CD4-positive, CD25-positive, alpha-beta regulatory T cell (primary cell): Measurements from ENCODE around the gene TRIM9. TPM values are rescaled to one million over a fixed set of nuclear protein-coding genes. Genes with fewer than 3 reads are reported as not detected.

Source experiments
- ATAC-seq, 2 donors: fragments of 150-1000 bp; cut with Tn5 transposase; one replicate each; pipeline ENCODE4 v1.10.0; 2021; ENCODE audit warnings: low read depth in 2 of 2, moderate number of reproducible peaks in 2 of 2, moderate library complexity in 1 of 2
- DNase-seq, 3 donors: peaks; one replicate each; pipeline versions ENCODE4 v3.0.0 to v3.0.0-alpha.2; 2012 to 2022; ENCODE audit warnings: mixed read lengths in 1 of 3
- H3K27ac ChIP-seq: one replicate; pipeline ENCODE4 v1.7.0; 2013; ENCODE audit warnings: mild to moderate bottlenecking, low read length; ENCODE audit not compliant: insufficient read depth, poor library complexity, severe bottlenecking
- H3K27me3 ChIP-seq: one replicate; pipeline ENCODE4 v1.7.0; 2013; ENCODE audit warnings: low read length; ENCODE audit not compliant: control insufficient read depth, insufficient read depth
- H3K36me3 ChIP-seq: one replicate; pipeline ENCODE4 v1.7.0; 2013; ENCODE audit warnings: mild to moderate bottlenecking, low read length, moderate library complexity; ENCODE audit not compliant: control insufficient read depth, insufficient read depth
- H3K4me1 ChIP-seq: 2 replicates; pipeline ENCODE4 v1.7.0; 2013; ENCODE audit warnings: mild to moderate bottlenecking, low read length; ENCODE audit not compliant: insufficient read depth, control insufficient read depth, poor library complexity, severe bottlenecking
- H3K4me3 ChIP-seq: one replicate; pipeline ENCODE4 v1.7.0; 2013; ENCODE audit warnings: low read depth, mild to moderate bottlenecking, low read length, moderate library complexity
- H3K9me3 ChIP-seq, 2 experiments: 1 replicate in 1 of 2; 2 replicates in 1 of 2; pipeline ENCODE4 v1.7.0; 2013; ENCODE audit warnings: low read length in 2 of 2, mild to moderate bottlenecking in 1 of 2, moderate library complexity in 1 of 2; ENCODE audit not compliant: control insufficient read depth in 2 of 2
- H3K27ac Mint-ChIP-seq, 3 donors: one replicate each; pipeline ENCODE4 v1.8.0; 2020 to 2022; ENCODE audit warnings: mild to moderate bottlenecking in 3 of 3, mixed read lengths in 3 of 3, moderate library complexity in 2 of 3
- H3K27me3 Mint-ChIP-seq: one replicate; pipeline ENCODE4 v1.8.0; 2022; ENCODE audit warnings: mild to moderate bottlenecking, mixed read lengths
- H3K36me3 Mint-ChIP-seq: one replicate; pipeline ENCODE4 v1.8.0; 2020; ENCODE audit warnings: mixed read lengths
- H3K4me1 Mint-ChIP-seq, 4 donors: one replicate each; pipeline ENCODE4 v1.8.0; 2020 to 2022; ENCODE audit warnings: mixed read lengths in 4 of 4, mild to moderate bottlenecking in 1 of 4
- H3K4me3 Mint-ChIP-seq, 4 donors: one replicate each; pipeline ENCODE4 v1.8.0; 2020 to 2022; ENCODE audit warnings: mild to moderate bottlenecking in 4 of 4, mixed read lengths in 4 of 4, moderate library complexity in 3 of 4
- H3K9me3 Mint-ChIP-seq, 7 donors: one replicate each; pipeline ENCODE4 v1.8.0; 2020 to 2022; ENCODE audit warnings: mixed read lengths in 7 of 7, mild to moderate bottlenecking in 3 of 7, moderate library complexity in 2 of 7
- polyA plus RNA-seq, 4 donors: library from polyadenylated mRNA; unstranded; fragments of 300-500 nt; fragmentation: Illumina TruSeq; gene quantifications; one replicate each; pipeline ENCODE4 v1.2.3, GENCODE V29; 2021
- total RNA-seq: library from RNA; stranded (reverse); gene quantifications from one replicate; pipeline ENCODE4 v1.2.3, GENCODE V29; 2022

TRIM9 gene
- total and polyA plus RNA-seq, 5 donors from 2014 or later, result 0.11 to 0.52 (median 0.15) TPM; not detected in 1

DNA sequence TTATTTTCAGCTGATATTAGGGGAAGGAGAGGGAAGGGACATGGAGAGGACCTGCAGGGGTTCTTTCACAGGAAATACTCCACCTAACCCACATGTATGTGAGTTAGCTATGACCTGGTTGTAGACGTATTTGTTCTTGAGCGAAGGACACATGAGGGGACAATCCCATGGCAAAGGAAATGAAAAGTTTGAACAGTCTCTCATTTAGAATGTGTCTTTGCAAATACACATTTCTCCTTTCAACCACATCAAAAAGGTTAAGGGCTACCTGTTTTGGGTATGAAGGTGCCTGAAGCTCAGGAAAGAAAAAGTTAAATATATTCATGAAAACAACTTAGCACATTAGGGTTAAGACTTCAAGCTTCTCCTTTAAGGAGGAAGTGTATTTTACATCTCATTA is 158.0 kb downstream of the TRIM9 start:
- Mint-ChIP-seq H3K9me3 (peaks cover 0 to 3% (median 0%) of the 10 kb centered on the region in 7 donors), H3K27ac (no peak overlapping the region), H3K4me3 (no peak overlapping the region), H3K27me3 (peaks cover 43% of the 10 kb centered on the region), H3K4me1 (peaks cover 0 to 4% (median 0%) of the 10 kb centered on the region in 4 donors), H3K36me3 (no peaks in the 10 kb centered on the region)
- H3K4me3 ChIP-seq, result no peak overlapping the region
- ATAC-seq (no peak), DNase-seq (no peak)
- H3K27ac ChIP-seq, result no peak overlapping the region
- H3K9me3 ChIP-seq, result no peaks in the 10 kb centered on the region
- H3K4me1 ChIP-seq, result no peaks in the 10 kb centered on the region
- H3K27me3 ChIP-seq, result peaks cover 18% of the 10 kb centered on the region
- H3K36me3 ChIP-seq, result no peaks in the 10 kb centered on the region

DNA sequence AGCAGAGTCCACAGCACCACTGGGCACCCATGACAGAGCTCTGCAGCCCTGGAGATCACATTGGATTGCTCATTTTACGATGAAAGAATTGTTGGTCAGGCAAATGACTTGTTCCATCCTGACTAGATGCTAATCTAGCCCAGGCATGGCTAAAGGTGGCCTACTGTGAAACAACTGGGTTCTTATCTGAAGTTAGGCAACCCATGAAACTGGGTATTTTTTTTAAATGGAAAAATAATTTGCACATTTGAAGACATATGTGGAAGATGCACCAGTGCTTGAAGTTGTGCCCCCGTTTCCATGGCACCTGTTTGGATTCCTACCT is 158.9 kb downstream of the TRIM9 start:
- Mint-ChIP-seq H3K9me3 (peaks cover 0 to 3% (median 0%) of the 10 kb centered on the region in 7 donors), H3K27me3 (peaks cover 34% of the 10 kb centered on the region), H3K27ac (no peak overlapping the region), H3K4me1 (peaks cover 0 to 4% (median 0%) of the 10 kb centered on the region in 4 donors), H3K4me3 (no peak overlapping the region), H3K36me3 (no peaks in the 10 kb centered on the region)
- no peak for ATAC-seq
- H3K27ac ChIP-seq, result no peak overlapping the region
- no peak for DNase-seq
- no peaks in the 10 kb centered on the region for H3K36me3 ChIP-seq
- no peaks in the 10 kb centered on the region for H3K9me3 ChIP-seq
- H3K27me3 ChIP-seq, result peaks cover 18% of the 10 kb centered on the region
- no peak overlapping the region for H3K4me3 ChIP-seq
- no peaks in the 10 kb centered on the region for H3K4me1 ChIP-seq

DNA sequence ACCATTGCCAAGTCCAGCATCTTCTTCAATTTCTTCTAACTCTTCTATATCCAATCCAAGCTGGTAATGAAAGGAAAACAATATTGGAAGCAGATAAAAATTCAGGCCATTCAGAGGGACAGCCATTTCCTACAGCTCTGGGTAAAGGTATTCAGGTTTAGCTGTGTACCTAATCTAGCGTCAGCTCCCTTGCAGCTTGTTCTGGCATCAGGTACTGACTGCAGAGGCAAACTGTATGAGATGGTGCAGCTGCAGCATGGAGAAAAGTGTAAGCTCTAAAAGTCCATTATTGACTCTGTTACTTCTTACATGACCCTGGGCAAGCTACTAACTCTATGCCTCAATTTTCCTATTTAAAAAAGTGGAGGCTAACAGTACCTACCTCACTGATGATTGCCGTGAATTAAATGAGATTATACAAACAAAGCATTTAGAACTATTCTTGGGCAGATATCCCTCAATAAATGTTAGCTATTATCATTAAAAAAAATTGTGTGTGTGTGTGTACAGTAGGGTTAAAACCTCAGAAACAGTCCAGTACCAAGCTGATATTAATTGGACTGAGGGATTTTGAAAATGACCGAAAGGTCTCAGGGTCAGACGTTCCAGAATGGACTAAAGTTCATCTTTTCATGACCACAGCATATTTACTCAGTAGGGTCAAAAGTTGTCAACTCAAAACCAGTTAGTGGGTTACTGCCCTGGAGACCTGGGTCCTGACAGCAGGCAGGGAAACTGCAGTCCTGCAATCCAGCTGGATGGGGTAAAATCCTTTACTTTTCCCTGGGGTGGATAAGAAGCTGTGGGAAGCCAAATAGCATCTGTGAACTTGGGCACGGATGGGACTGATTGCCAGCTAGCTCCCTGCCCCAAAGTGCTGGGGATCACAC is 159.5 kb downstream of the TRIM9 start:
- Histone ChIP-seq H3K4me1 (no peaks in the 10 kb centered on the region), H3K27ac (no peak overlapping the region), H3K9me3 (no peaks in the 10 kb centered on the region), H3K4me3 (no peak overlapping the region), H3K36me3 (no peaks in the 10 kb centered on the region), H3K27me3 (peaks cover 21% of the 10 kb centered on the region)
- no peaks in the 10 kb centered on the region for H3K36me3 Mint-ChIP-seq
- no peak overlapping the region for H3K4me3 Mint-ChIP-seq
- H3K27me3 Mint-ChIP-seq, result peaks cover 34% of the 10 kb centered on the region
- H3K4me1 Mint-ChIP-seq, result peaks cover 0 to 4% (median 0%) of the 10 kb centered on the region in 4 donors
- ATAC-seq (no peak), DNase-seq (no peak)
- H3K9me3 Mint-ChIP-seq, result peaks cover 0 to 2% (median 0%) of the 10 kb centered on the region in 7 donors
- H3K27ac Mint-ChIP-seq, result no peak overlapping the region

DNA sequence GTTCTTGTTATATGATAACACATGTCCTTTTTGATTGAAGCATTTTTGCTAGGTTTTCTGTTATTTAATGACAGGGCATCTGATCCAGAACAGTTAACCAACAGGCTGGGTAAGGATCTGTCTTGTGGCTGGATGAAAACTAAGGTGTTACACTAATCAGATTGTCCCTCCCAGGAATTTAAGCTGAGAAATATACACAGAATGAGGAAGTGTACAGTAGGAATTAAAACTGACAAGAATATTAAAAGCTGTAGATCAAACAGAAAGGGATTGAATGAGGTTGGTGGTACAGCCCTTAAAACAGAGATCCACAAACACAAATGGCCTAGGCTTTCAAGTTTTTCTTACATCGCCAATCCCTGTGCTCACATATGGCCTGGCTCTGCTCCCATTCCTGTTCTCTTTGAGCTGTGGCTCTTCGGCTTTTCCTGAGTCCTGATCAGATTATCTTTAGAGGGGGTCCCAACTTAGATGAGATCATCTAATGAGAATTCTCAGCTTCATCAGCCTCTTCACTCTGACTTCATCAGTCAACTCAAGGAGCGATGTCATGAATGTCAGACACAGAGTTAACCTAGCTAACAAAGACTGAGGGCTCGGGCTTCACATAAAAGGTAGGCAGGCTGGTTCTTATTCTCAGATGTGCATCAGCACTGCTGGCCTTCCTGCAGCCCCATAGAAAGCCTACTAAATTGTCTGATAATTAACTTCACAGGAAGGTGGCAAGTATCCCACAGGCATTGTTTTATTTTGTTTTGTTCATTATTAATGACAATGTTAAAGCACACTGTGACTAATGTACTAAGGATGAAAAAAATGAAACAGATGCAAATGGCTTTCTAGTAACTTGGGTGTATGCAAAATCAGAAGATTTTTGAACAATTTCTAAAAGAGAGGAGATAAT is 162.1 kb downstream of the TRIM9 start:
- Histone ChIP-seq H3K27ac (no peak overlapping the region), H3K4me3 (no peak overlapping the region), H3K9me3 (no peaks in the 10 kb centered on the region), H3K36me3 (no peaks in the 10 kb centered on the region), H3K4me1 (no peaks in the 10 kb centered on the region), H3K27me3 (peaks cover 24% of the 10 kb centered on the region)
- Mint-ChIP-seq H3K4me3 (no peak overlapping the region), H3K4me1 (peaks cover 0 to 4% (median 0%) of the 10 kb centered on the region in 4 donors), H3K9me3 (peaks cover 0 to 2% (median 0%) of the 10 kb centered on the region in 7 donors), H3K27ac (no peak overlapping the region), H3K27me3 (peaks cover 35% of the 10 kb centered on the region), H3K36me3 (no peaks in the 10 kb centered on the region)
- no peak for ATAC-seq
- DNase-seq, result no peak

DNA sequence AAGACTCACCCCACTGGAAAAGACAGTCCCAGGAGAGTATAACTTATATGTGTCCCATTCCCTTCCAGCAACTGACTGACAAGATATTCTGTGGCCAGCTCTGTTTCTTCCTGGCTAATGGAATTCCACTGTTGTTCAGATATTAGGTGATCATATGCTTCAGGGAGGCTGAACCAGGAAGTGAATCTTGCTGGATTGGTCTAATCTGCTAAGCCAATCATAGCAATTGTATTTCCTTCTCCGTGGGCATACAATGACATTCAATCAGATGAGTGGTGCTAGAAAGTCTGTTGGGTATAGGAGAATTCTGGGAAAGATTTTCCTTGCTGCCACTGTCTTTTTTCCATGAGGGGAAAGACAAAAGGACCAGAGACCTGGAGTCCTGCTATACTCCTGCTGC is 162.7 kb downstream of the TRIM9 start:
- H3K36me3 Mint-ChIP-seq, result no peaks in the 10 kb centered on the region
- H3K4me1 ChIP-seq, result no peaks in the 10 kb centered on the region
- DNase-seq (no peak), ATAC-seq (no peak)
- H3K36me3 ChIP-seq, result no peaks in the 10 kb centered on the region
- H3K27ac Mint-ChIP-seq, result no peak overlapping the region
- peaks cover 28% of the 10 kb centered on the region for H3K27me3 Mint-ChIP-seq
- H3K9me3 ChIP-seq, result no peaks in the 10 kb centered on the region
- peaks cover 0 to 2% (median 0%) of the 10 kb centered on the region in 7 donors for H3K9me3 Mint-ChIP-seq
- H3K27me3 ChIP-seq, result peaks cover 24% of the 10 kb centered on the region
- peaks cover 0 to 4% (median 0%) of the 10 kb centered on the region in 4 donors for H3K4me1 Mint-ChIP-seq
- no peak overlapping the region for H3K4me3 ChIP-seq
- no peak overlapping the region for H3K27ac ChIP-seq
- H3K4me3 Mint-ChIP-seq, result no peak overlapping the region

DNA sequence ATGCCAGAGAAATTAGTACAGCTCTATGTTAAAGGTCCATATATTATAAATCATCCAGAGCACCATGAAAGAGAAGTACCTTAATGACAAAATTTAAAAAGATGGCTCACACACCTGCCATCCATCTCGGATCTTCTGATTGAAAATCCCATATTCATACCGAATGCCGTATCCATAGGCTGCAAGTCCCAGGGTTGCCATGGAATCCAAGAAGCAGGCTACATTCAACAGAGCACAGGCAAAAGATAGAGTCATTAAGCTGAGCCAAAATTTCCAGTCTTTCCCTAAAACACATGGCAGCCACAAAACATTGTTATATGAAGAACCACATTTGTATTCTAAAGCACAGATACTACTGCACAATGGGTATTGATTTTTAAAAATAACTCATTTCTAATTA is 163.3 kb downstream of the TRIM9 start:
- H3K27me3 Mint-ChIP-seq, result peaks cover 25% of the 10 kb centered on the region
- peaks cover 24% of the 10 kb centered on the region for H3K27me3 ChIP-seq
- H3K27ac ChIP-seq, result no peak overlapping the region

DNA sequence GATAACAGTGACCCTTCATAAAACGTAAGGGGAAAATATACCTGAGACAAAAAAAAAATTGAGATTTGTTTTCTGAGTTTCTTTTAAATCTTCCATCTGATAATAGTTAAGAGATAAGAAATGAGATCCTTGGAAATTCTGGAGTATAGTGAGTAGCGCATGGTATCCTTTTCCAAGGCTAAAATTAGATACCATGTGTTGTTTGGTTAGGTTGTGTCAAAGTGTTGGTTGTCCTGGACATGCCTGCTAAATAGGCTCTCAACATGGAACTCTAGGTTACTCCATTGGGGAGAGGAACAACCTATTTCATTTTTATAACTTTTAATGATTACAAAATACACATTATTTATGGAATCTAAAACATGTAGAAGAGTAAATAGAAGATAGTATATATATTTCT is 165.4 kb downstream of the TRIM9 start:
- Mint-ChIP-seq H3K4me1 (no peaks in the 10 kb centered on the region), H3K9me3 (no peaks in the 10 kb centered on the region), H3K27ac (no peak overlapping the region), H3K36me3 (no peaks in the 10 kb centered on the region), H3K4me3 (no peak overlapping the region), H3K27me3 (peaks cover 24% of the 10 kb centered on the region)
- ATAC-seq (no peak), DNase-seq (no peak)
- no peak overlapping the region for H3K4me3 ChIP-seq
- H3K9me3 ChIP-seq, result no peaks in the 10 kb centered on the region
- no peaks in the 10 kb centered on the region for H3K4me1 ChIP-seq
- no peak overlapping the region for H3K27ac ChIP-seq
- H3K36me3 ChIP-seq, result no peaks in the 10 kb centered on the region
- peaks cover 15% of the 10 kb centered on the region for H3K27me3 ChIP-seq

More for the DNA sequence above, 163.3 kb downstream of the TRIM9 start:
- no peak overlapping the region for H3K4me3 ChIP-seq
- H3K4me1 Mint-ChIP-seq, result no peaks in the 10 kb centered on the region
- no peaks in the 10 kb centered on the region for H3K4me1 ChIP-seq
- H3K36me3 Mint-ChIP-seq, result no peaks in the 10 kb centered on the region
- no peak overlapping the region for H3K4me3 Mint-ChIP-seq
- no peaks in the 10 kb centered on the region for H3K36me3 ChIP-seq
- H3K9me3 ChIP-seq, result no peaks in the 10 kb centered on the region
- ATAC-seq, result no peak
- no peak overlapping the region for H3K27ac Mint-ChIP-seq
- no peaks in the 10 kb centered on the region for H3K9me3 Mint-ChIP-seq
- no peak for DNase-seq
